ENCODE results near the gene FOXS1.
"Not testable (repeated sequence)": the region's sequence is repeated elsewhere in the genome, so short reads cannot be mapped to it uniquely, and the experiment has no call there.

FOXS1 gene

GRCh38 chr20:31827059-31827458, 18.3 kb downstream of the FOXS1 start:
- DNase-seq (ENCODE audit: low read depth, low spot score), result no peak
- no peak overlapping the region for H3K4me3 ChIP-seq (ENCODE audit: low read length)

GRCh38 chr20:31826074-31826473, 19.3 kb downstream of the FOXS1 start:
- DNase-seq (ENCODE audit: low read depth, low spot score), result no peak
- no peak overlapping the region for H3K4me3 ChIP-seq (ENCODE audit: low read length)

GRCh38 chr20:31824554-31825313, 20.7 kb downstream of the FOXS1 start:
- DNase-seq (ENCODE audit: low read depth, low spot score), result no peak
- no peak overlapping the region for H3K4me3 ChIP-seq (ENCODE audit: low read length)

- DNase-seq (ENCODE audit: low read depth, low spot score), result no peak
- H3K4me3 ChIP-seq (ENCODE audit: low read length), result no peak overlapping the region
Observed at GRCh38 chr20:31824125-31824485, 21.3 kb downstream of the FOXS1 start.

- DNase-seq (ENCODE audit: low read depth, low spot score), result no peak
- no peak overlapping the region for H3K4me3 ChIP-seq (ENCODE audit: low read length)
Observed at GRCh38 chr20:31823360-31824124, 21.9 kb downstream of the FOXS1 start.

- no peak for DNase-seq (ENCODE audit: low read depth, low spot score)
- 0 out of 2 replicates have a peak overlapping the region, but pooled peaks have one; percentile 11 for H3K4me3 ChIP-seq (ENCODE audit: low read length)
Observed at GRCh38 chr20:31822421-31823330, 22.7 kb downstream of the FOXS1 start.

GRCh38 chr20:31821427-31821826, 24.0 kb downstream of the FOXS1 start:
- no peak overlapping the region for H3K4me3 ChIP-seq (ENCODE audit: low read length)
- DNase-seq (ENCODE audit: low read depth, low spot score), result no peak

GRCh38 chr20:31820228-31820627, 25.2 kb downstream of the FOXS1 start:
- no peak overlapping the region for H3K4me3 ChIP-seq (ENCODE audit: low read length)
- no peak for DNase-seq (ENCODE audit: low read depth, low spot score)

GRCh38 chr20:31819083-31819784, 26.2 kb downstream of the FOXS1 start, which contains the start of gene MYLK2:
Gene MYLK2 (plus strand): TSS chr20:31819356. CDS start chr20:31819581, 225 bp downstream.
- no peak for DNase-seq (ENCODE audit: low read depth, low spot score)
- no peak within 1 kb of the TSS for H3K4me3 ChIP-seq (ENCODE audit: low read length)

GRCh38 chr20:31818376-31818908, 27.0 kb downstream of the FOXS1 start:
- no peak overlapping the region for H3K4me3 ChIP-seq (ENCODE audit: low read length)
- DNase-seq (ENCODE audit: low read depth, low spot score), result no peak

GRCh38 chr20:31817461-31817860, 27.9 kb downstream of the FOXS1 start:
- DNase-seq (ENCODE audit: low read depth, low spot score), result no peak
- no peak overlapping the region for H3K4me3 ChIP-seq (ENCODE audit: low read length)

GRCh38 chr20:31816221-31816620, 29.2 kb downstream of the FOXS1 start:
- no peak overlapping the region for H3K4me3 ChIP-seq (ENCODE audit: low read length)
- DNase-seq (ENCODE audit: low read depth, low spot score), result no peak

GRCh38 chr20:31815408-31816188, 29.8 kb downstream of the FOXS1 start:
- no peak for DNase-seq (ENCODE audit: low read depth, low spot score)
- H3K4me3 ChIP-seq (ENCODE audit: low read length), result no peak overlapping the region

- not testable (repeated sequence) for H3K4me3 ChIP-seq (ENCODE audit: low read length); DNase-seq (ENCODE audit: low read depth, low spot score)
Observed at GRCh38 chr20:31814142-31814541, 31.3 kb downstream of the FOXS1 start.

- no peak for DNase-seq (ENCODE audit: low read depth, low spot score)
- H3K4me3 ChIP-seq (ENCODE audit: low read length), result no peak overlapping the region
Observed at GRCh38 chr20:31813611-31814010, 31.8 kb downstream of the FOXS1 start.

- DNase-seq (ENCODE audit: low read depth, low spot score), result no peak
- H3K4me3 ChIP-seq (ENCODE audit: low read length), result no peak overlapping the region
Observed at GRCh38 chr20:31811796-31812728, 33.3 kb downstream of the FOXS1 start.

GRCh38 chr20:31811198-31811597, 34.2 kb downstream of the FOXS1 start:
- H3K4me3 ChIP-seq (ENCODE audit: low read length), result no peak overlapping the region
- DNase-seq (ENCODE audit: low read depth, low spot score), result no peak
